Brain pericyte (primary cell): ENCODE results near the gene ACAD8.

Source experiments
- DNase-seq: peaks from one replicate; pipeline ENCODE4 v3.0.0-alpha.2; 2012; ENCODE audit warnings: low read depth, low spot score

ACAD8 gene

GRCh38 chr11:134253188-134253993 is at the start of gene ACAD8, which contains the start of gene THYN1:
ACAD8 (plus strand) TSS chr11:134253568; CDS start chr11:134253601, 33 bp downstream.
THYN1 (minus strand) TSS chr11:134253352; CDS start chr11:134252882, 470 bp downstream.
- DNase-seq = peak; percentile 90

DNA sequence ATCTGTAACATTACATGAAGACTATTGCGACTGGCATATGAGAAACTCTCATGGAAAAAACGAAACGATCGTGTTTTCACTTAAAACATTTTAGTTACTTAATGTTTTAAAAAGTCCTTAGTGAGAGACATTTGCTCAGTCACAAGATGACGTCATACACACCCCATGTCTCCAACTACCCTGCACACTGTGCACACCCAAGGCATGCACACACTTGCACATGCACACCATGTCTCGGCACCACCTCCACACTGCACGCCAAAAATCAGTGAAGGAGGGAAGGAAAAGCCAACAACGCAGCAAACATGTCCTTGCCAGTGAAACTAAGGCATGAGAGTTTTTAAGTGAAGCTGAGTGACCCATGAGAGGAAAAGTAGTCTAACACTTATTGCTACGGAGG is 47.6 kb upstream of the ACAD8 start:
- DNase-seq = no peak

- DNase-seq = no peak
Measured at GRCh38 chr11:134206185-134206584, 47.2 kb upstream of the ACAD8 start.

GRCh38 chr11:134207538-134208239 is 45.7 kb upstream of the ACAD8 start:
- no peak for DNase-seq

DNA sequence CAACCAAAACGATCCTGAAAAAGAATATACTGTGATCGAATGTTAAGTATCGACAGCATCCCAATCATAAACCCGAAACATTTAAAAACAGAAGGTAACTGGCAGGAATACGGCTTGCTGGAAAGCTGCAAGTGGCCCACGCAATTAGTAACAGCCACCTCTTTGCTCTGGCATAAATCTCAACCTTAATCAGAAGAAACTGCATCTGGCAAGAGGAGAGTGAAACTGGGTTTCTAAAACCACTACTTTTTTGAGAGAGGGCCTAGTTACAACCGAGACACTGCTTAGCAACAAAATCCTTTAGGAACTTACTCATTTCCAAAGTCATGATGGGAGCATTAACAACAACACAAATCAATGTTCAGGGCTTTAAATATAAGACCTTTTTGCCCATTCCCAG is 37.5 kb upstream of the ACAD8 start:
- DNase-seq = no peak

DNA sequence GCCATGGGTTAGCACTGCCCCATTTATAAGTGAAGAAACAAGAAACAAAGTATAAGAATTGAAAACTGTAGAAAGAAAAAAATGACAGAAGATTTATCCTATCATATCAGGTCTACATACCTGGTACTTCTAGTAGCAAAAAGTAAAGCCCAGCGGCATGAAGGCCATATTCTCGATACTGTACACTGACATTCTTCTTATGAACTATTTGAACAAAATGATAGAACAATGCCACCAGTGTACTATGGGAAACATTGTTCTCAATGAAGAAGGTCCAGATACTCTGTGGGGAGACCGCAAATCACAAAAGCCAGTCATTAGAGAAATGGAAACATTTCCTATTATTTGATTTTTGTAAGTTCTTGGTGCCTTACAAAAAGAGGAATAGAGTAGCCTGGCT is 36.6 kb upstream of the ACAD8 start:
- no peak for DNase-seq

GRCh38 chr11:134223121-134223520 is 30.2 kb upstream of the ACAD8 start:
- DNase-seq = no peak

DNA sequence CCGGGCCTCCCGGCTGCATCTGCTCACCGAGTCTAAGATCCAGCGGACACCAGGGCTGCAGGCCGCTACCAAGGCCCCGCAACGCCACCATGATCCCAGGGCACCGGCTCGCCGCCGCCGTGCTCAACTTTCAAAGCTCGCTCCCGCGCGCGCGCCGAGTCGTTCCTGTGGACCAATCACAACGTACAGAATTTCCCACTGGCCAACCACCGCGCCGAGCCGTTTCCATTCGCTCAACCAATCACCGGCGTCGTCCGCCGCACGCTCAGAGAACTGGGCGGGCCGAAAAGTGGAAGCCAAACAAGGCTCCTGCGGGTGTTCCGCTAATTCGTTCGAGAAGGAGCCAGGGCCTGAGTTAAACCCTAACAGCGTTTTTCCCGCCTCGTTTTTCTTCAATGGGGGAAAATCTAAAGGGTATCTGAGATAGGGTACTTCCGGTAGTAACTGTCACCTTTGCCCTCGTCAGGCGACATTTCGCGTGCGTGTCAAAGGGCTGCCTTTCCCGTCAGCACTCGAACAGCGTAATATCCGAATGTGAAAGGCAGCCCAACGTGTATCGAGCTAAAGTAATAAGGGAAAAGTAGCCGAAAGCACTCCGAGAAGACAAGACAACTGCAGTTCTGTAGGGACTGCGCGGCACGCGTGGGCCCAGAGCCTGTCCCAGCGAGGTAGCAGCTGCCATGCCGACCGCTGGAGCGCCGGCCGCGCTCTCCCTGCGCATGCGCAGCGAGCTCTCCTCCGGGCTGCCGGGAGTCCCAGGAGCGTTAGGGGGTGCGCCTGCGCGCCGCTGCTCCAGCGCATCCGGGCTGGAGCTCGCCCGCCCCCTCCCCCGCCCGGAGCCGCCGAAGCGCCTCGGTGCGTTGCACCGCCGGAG is 29.3 kb upstream of the ACAD8 start, which contains the start of the genes NCAPD3 and VPS26B:
Gene NCAPD3, minus strand, starts transcription at position 132 of the 874 bp plus-strand sequence. Its CDS starts 41 bp downstream, at position 91.
Gene VPS26B, plus strand, starts transcription at position 836 of the 874 bp plus-strand sequence. CDS start 452 bp downstream, outside the sequence.
- DNase-seq = peak; percentile 84

- no peak for DNase-seq
Measured at GRCh38 chr11:134224710-134225664, 28.4 kb upstream of the ACAD8 start.

- DNase-seq = no peak
Measured at GRCh38 chr11:134226806-134227325, 26.5 kb upstream of the ACAD8 start.

- DNase-seq = no peak
Measured at GRCh38 chr11:134228625-134229024, 24.7 kb upstream of the ACAD8 start.

DNA sequence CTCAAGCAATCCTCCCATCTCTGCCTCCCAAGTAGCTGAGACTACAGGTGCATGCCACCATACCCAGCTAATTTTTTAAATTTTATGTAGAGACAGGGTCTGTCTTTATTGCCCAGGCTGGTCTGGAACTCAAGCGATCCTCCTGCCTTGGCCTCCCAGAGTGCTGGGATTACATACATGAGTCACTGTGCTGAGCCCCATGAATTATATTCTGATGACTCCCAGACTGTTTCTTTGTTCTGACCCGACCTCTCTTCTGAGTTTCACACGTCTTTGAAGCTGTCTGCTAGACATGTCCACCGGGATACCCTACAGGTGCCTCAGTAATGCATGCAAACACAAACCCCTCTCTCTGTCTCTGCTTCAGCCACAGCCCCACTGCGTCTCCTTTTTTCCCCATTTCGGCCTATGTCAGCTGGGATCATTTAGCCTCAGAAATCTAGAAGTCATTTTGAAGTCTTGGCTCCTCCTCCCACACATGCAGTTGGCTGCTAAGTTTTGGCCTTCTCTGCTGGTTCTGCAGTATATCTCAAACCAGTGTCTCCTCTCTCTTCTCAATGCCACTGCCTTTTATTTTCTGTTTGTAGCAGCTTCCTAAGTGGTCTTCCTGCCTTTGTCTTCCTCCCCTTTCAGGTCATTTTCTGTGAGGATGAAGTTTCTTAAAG is 24.1 kb upstream of the ACAD8 start:
- no peak for DNase-seq

DNA sequence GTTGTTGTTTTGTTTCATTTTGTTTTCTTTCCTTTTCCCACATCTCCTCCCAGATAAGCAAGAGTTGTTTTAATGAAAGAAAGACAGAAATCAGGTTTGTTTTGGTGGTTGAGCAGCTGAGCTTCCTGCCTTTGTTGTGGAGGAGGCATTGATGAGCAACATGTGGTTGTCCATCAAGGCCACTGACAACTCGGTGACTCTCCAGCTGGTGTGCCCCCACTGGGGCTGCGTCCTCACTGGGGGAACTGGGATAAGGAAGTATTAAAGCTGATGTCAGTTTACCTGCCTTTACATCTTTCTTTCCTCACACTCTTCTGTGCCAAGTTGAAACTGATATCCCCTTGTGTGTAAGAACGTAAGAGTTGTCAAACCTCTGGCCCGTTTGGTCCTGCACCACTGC is 23.0 kb upstream of the ACAD8 start:
- DNase-seq = no peak

DNA sequence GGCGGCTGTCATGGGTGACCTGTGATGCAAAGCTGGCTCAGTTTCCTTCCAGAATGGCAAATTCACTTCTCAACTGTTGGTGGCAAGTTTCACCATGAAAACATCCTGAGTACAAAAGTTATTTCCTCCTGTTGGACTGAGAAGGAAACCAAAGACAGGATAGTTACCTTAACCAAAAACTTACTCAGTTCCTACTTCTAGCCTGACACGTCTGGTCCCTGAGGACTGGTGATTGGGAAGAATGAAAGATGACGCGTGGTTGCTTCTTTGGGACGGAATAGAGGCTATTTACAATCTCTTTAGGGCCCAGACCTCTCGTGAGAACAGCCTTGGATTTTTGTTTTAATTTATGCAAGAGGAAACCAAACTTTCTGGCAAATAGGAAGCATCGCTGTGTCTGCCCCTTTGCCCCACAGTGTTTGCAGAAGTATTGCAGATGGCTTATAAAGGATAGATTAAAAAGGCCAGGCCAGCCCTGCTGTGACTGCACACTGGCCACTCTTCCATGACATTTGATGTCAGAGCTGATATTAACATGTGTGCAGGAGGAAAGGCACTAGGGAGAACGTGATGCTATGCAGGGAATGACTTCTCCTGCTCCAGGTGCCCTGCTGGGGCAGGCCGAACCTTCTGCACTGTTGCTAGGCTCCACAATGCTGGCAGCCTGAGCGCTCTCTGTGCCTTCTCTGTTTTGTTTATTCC is 21.3 kb upstream of the ACAD8 start:
- no peak for DNase-seq

DNA sequence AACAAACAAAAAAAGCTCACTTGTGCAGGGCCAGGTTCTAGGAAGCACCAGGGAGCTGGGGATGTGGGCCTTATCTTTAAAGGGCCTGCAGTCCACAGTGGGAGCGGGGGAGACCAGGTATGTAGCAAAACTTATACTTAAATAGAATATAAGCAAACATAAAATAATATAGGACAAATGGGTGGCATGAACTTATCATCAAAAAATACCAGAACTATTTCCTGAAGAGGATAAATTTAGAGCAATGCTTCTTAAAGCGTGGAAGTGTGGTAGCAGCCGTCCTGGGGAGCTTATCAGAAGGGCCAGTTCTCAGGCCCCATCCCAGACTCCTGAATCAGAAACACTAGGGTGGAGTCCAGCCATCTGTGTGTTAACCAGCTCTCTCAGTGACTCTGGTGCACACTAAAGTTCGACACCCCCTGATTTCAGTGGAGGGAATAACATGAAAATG is 19.6 kb upstream of the ACAD8 start:
- DNase-seq = no peak

DNA sequence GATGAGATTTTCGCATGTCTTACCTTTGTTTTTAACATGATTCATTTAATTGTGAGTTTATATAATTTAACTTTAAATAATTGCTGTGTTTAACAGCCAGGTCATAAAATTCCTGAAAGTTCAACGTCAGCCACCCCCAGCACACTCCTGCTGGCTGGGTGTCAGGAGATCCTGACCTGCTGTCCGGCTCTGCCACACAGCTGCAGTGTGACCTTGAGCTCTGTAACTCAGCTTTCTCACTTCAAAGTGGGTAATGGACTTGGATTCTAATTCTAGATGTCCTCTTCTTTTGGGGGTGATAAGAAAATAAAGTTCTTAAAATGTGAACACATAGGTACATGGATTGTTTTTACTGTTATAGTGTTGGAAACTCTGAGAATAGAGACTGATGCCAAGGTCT is 18.0 kb upstream of the ACAD8 start:
- DNase-seq = no peak

DNA sequence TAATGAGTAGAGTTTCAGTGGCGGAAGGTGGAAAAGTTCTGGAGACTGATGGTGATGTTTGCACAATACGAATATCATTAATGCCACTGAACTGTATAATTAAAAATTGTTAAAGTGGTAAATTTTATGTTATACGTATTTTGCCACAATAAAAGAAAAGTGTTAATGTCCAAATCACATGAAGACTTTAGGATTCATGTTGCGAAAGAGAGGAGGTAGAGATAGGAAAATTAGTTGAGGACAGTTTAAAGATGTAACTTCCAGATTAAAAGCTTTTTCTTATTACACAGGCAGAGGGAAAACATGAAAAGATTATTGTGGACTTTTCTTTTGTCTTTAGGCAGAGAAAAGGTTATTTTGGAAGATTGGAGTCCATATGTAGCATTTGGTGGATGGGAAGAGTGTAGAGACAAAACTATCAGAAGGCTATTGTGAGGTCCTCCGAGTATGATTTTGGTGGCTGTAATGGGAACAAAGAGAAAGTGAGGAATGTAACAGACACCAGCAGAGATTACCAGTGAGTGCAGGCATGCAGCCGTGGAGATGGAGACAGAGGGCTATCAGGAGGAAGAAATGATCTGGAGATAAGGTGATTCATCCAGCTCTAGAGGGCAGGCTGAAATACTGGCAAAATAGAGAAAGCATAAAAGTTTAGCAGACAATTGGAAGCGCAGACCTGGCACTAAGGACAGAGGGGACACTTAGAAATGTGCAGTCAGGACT is 16.4 kb upstream of the ACAD8 start:
- no peak for DNase-seq

GRCh38 chr11:134237557-134237922 is 15.8 kb upstream of the ACAD8 start:
- no peak for DNase-seq
